Inflammatory macrophage (primary cell): ENCODE data around the gene SIK3.

Experiments used
- DNase-seq, 2 donors: peaks; one replicate each; pipeline ENCODE4 v3.0.0-alpha.2; 2020 to 2022

Gene SIK3

DNA sequence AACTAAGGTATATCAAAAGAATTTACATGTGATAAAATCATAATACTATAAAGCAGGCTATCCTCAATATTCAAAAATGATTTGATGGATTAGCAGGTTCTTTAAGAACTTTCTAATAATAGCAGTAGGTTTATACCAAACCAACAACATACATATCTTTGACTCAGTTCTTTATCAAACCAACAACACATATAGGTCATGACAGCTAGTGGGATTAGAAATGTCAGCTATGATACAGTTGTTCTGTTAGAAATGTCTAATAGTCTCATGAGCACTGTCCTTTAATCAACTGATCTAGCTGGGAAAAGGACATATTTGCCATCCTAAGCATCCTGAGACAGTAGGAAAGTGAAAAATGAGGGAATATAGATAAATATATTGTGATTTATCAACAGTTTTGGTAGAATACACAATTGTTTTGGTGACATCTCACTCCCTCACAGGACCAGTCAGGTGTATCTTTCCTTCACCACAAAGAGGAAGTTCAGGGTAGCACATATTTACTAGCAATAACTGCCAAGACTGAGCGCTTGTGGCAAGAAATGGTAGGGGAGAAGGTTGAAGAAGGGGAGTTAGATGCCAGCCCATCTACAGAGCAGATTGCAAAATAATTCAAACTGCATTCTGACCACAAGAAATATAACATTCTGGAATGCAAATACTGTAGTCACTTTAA lies 170.0 kb downstream of the SIK3 start:
- peak; percentile 11 to 26 for DNase-seq

DNA sequence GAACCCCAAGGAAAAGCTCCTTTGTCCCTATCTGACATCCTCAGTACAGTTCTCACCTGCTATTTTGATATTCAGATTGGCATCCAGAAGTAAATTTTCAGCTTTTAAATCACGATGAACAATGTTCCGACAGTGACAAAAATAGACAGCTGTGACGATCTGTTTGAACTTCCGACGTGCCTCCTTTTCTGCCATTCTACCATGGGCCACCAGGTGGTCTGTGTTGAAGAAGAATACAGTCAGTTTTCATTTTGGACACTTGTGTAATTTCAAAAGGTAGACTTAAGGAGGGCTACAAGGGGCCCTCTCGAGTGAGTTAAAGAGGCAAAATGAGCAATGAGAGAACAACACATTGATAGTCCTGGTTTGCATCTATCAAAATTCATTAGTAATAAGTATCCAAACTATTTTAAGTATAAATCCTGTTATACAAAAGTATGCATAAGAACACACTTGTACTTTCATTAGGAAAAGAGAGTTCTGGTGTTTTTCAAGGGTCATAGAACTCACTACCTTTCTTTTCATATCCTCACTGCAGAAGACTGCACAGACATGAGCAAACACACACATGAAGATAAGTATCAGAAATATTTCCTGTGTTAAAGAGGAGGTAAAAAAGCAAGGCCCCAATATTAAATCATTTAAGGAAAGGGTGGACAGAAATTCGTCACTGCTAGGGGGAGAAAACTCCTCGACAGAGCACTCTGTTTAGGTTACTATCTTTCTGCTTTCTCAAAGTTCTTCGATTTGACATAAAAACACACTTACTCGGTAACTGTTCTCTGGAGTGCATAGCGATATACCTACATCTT lies 170.9 kb downstream of the SIK3 start:
- no peak for DNase-seq

DNA sequence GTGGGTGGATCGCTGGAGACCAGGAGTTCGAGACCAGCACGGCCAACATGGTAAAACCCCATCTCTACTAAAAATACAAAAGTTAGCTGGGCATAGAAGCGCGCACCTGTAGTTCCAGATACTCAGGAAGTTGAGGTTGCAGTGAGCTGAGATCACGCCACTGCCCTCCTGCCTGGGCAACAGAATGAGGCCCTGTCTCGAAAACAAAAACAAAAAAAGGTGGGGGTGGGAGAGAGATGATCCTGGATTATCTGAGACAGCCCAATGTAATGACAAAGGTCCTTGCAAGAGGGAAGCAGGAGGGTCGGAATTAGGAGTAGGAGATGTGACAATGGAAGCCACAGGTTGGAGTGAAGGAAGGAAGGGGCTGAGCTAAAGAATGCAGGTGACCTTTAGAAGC lies 173.2 kb downstream of the SIK3 start:
- no peak for DNase-seq

DNA sequence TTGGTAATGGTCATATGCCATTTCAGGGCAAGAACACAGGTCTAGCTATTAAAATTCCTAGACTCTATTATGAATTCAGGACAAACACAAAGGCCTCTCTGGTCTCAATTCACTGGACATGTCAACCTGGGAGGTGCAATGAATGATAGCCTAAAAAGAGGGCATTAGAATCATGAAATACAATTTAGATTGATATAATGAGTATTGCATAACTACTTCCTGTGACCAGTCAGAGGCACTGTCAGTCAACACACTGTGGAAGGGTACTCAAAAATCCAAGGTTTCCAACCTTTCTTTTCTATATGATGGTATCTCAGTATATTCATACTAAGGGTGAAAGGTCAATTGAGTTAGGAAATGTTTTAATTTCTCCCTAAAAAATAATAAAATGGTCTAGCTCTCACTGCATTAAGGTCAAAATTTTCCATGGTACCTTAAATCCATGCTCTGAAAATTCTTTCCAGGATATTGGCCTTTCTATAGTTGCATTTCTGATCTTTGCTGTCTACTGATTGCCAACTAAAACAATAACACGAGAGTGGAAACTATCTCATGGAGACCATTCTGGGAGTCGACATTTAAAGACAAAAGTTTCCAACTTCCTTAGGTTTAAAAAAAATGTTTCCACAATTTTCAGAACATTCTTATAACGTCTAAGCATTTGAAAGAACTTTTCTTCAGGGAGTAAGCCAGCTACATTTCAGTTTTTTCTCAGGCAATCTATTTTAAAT lies 179.1 kb downstream of the SIK3 start:
- DNase-seq, result no peak

DNA sequence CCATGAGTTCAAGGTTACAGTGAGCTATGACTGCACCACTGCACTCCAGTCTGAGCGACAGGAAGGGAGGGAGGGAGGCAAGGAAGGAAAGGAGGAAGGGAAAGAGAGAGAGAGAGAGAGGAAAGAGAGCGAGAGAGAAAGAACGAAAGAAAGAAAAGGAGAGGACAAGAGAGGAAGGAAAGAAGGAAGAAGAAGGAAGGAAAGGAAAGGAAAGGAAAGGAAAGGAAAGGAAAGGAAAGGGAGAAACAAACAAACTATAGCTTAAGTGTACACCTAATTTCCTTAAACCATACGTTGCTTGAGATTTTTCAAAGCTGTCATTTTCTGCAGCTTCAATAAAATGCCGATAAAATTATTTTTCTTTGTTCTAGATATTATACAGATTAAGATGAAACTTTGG lies 180.6 kb downstream of the SIK3 start:
- no peak for DNase-seq

DNA sequence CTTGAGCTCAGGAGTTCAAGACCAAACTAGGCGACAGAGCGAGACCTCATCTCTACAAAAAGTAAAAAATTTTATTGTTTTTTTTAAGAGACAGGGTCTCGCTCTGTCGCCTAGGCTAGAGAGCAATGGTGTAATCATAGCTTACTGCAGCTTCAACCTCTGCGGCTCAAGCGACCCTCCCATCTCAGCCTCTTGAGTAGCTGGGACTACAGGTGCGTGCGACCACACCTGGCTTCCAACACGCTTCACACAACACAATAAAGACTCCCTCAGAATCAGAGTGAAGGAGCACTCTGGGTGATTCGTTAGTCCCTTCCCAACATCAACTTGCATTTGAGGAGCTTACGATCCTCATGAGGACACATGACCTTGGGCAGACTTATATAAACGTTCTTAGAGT lies 181.3 kb downstream of the SIK3 start:
- DNase-seq, result no peak

DNA sequence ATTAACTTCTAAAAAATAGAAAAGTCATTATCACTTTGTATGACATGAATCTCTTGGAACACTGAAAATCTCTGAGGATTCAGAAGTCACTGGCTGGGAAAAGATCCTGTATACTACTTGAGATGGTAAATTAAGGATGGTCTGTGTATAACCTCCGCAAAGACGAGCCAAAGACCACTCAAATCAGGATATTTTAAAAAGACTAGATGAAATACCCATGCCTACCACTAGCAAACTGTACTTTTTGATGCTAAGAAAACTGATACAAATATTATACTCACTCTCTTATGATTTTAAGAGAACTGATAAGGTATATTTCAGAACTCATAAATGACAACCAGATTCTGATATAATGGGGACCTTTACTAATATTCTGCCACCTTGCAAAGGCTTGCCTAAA lies 182.2 kb downstream of the SIK3 start:
- DNase-seq, result no peak

DNA sequence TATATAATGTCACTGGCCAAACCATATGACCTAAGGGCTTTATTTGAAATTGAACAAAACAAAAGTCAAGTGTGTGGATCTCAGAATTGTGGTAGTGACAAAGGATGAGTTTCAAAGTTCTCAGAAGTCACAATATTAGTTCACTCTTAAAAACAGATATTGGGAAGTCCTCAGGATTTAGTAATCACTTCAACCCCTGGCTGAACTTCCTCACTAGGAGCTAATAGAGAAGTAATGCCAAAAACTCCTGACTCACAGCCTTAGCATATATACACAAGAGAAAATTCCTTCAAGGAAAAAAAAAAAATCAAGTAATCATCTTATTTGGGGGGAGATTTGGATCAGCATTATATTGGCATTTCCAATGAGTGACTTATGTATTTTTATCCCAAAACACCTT lies 185.2 kb downstream of the SIK3 start:
- peak; percentile 87 to 93 for DNase-seq

DNA sequence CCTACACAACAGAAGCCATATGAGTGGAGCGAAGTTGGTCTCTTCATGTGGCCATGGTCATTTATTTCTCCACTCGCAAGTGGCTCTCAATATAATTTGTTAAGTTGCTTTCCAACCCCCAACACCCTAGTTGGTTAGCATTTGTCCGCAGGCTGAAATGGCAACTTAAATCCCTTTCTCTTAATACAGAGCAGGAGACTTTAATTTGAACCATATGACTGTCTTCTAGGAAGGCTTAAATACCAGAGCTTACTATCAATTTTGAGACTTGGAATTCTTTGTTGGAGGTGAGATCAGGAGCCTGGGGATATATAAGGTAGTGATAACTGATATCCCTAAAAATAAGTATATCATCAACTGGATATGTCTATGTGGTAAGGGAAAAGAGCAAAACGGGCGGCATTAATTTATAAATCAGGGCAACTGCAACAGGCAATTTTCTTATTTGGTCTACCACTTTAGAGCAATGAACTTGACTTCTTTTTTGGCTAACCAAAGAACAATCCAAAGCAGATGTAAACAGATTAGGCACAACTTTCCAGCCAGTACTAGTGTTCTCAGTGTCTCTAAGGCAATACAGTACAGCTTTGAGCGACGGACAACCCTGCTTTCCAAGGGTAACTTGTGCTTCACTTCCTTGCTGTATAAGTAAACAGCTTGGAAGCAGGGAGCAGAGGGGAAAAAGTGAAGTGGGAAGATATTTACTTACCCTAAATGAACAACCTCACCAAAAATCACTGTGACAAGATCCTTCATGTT lies 186.1 kb downstream of the SIK3 start:
- no peak for DNase-seq

DNA sequence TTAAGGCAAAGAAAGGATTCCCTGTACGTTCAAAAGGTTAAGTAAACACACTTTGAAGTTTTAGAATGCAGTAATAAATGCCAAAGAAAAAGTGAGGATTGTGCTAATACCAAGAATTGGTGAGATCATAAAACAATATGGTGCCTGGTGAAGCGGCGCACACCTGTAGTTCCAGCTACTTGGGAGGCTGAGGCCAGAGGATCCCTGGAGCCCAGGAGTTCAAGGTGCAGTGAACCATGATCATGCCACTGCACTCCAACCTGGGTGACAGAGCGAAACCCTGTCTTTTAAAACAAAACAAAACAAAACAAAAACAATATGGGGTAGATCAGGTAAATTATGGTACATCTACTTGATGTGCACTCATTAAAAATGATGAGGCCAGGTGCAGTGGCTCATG lies 187.4 kb downstream of the SIK3 start:
- no peak for DNase-seq

DNA sequence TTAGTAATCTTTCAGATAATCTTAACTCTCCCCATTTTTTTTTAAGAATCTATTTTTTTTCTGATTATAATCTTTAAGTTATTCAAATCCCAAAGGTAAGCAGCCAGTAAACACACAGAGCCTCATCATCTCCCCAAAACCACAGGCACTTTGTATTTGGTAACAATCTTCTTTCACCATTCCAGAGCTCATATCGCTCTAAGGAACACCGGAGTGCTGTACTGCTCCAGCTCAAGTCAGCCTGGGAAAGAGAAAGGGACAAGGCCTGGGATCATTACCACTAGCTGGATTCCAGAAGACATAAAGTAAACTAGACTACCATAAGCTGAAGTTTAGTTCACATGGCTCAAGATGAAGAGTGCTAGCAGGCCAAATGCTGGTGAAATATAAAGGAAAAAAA lies 187.8 kb downstream of the SIK3 start:
- no peak for DNase-seq

DNA sequence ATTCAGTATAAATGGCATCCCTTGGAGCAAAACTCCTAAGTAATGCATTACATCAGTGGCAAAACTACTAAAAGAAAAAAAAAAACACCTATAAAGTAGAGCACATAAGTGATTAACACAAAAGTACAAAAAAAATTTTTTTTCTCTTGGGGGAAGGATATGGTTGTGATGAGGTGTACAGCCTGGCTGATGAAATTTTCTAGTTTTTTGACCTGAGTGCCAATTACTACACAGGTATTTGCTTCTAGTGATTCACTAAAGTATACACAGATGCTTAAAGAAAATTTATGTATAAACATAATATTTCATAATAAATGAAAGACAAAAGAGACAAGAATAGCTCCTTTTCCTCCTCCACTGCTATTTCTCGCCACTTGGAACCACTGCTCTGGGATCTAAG lies 189.0 kb downstream of the SIK3 start:
- DNase-seq, result no peak

DNA sequence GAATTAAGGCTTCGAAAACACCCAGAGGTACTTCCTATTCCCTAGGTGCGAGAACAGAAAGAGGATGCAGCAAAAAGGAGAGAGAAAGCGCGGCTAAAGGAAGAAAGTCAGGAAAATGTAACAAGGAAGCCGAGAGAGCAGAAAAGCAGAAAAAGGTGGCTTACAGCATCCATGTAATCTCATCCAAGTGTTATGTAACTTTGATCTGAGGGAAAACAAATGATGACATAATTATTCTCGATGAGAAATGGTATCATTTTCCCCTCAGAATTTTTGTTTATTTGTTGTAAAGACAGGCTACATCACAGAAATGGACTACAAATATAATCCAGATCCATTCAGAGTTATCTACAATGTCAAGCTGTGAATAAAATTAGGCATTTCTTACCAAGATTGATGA lies 191.7 kb downstream of the SIK3 start:
- no peak for DNase-seq

DNA sequence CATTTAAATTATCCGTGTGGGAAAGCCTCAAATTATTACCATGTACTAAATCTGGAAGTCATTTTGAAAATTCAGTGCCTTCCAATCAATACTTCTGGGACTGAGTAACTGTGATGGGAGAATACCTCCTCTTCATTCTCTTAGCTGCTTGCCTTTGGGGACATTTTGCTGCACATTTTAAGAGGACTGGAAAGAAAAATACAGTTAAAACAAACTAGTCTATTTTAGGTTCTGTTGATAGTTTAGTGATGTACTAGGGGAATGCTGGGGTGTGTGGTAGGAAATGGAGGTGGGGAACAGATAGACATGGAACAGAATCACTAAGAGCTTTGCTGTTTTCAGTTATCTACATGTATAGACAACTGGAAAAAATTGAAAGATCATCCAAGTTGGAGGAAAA lies 195.1 kb downstream of the SIK3 start:
- no peak for DNase-seq

DNA sequence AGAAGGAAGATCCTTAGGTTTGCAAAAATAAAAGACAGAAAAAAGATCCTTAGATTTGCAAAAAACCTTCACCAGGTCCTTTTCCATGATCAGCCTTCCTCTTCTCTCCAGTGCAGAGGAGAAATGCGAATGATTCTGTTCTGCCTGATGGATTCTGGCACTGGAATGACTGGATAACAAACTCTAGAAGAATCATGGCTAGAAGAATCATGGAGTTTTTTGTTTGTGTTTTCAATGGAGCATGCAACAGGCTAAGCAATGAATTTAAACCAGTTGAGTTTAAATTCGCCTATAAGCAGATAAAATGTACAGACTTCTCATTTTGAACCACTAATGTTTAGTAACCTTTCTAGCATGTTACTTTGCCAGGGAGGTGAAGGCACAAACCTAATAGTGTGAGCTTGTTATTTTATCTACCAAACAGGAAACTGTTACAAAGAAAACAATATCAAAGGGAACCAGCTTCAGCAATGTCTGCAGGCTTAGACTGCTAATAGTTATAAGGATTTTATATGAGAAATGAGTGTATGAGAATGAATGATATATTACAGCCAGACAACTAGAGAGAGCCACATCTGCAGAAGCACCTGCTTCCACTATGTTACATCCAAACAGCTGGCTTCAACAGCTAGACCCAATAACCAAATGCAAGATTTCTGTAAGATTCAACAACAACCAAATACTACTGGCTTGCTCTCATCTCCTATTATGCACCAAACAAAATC lies 196.1 kb downstream of the SIK3 start:
- DNase-seq, result no peak

DNA sequence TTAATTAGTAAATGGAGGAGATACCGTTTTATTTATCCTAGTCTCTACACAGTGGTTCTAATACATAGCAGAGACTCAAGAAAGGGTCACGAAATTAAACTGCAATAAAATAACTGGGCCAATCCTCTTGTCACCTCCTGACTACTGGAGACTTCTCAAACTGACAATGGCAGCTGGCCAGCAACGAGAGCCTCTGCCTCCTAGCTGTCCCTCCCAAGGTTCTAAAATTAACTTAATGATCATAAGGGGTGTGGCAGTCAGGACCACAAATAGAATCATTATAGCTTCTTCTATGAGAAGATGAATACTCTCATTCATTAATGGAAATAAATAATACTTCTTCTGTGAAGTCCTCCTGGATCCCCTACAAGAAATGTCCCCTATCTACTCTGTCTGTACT lies 197.0 kb downstream of the SIK3 start:
- no peak for DNase-seq

DNA sequence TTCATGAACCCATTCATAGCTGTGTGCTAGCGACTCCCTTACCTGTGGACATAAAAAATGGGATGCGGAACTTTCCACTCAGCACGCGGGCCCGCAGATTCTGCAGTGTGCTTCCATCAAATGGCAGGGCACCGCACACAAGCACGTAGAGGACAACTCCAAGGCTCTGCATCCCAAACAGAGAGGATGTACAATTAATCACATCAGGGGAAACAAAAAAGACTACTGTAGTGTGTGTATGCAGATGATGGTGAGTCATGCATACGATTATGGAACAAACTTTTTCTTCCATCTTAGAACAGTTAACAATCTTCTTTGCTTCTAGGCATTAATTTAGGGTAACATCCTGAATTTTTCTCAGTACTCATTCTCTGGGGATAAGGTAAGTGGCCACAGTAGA lies 202.0 kb downstream of the SIK3 start:
- no peak for DNase-seq

DNA sequence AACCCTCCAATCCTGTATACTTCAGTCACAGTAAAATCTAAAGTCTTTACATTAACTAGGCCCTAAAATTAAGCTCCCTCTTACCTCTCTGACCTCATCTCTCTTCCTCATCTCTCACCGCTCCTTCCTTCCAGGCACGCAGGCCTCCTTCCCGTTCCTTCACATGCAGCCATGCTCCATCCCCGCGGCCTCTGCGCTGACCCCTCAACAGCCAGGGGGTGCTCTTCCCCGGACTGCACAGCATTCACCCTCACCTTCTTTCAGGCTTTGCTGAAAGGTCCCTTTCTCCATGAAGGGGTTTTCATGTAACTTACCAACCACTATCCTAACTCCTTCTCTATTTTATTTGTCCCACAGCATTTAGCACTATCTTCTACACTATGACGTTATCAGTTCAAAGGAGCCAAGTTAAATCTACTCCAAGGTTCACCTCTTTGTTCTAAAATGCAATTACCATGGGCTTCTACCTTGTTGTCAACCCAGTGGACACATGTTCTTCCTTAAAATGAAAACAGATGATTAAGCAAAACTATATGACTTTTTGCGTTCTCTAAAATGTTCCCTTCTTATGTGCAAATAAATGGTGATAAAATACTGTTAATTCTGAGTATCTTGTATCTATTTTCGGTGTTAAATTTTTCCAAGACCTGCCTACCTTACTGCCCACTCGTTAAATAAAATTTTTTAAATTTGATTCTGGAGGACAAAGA lies 203.0 kb downstream of the SIK3 start:
- DNase-seq, result peak; percentile 13 to 27

DNA sequence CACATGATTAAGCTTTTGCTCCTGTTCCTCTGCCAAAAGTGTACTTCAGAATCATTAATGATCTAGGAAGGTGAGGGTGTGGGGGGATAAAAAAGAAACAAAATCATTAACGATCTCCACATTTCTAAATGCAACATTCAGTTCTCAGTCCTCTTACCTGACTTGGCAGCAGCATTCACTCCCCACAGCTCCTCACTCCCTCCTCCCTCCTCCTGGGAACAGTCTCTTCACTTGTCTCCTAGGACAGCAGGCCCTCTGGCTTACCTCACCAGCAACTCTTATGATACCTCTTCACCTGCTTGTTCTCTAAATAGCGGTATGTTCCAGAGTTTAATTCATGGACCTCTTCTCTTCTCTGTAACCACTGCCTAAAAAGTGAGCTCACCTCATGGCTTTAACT lies 204.3 kb downstream of the SIK3 start:
- no peak for DNase-seq

DNA sequence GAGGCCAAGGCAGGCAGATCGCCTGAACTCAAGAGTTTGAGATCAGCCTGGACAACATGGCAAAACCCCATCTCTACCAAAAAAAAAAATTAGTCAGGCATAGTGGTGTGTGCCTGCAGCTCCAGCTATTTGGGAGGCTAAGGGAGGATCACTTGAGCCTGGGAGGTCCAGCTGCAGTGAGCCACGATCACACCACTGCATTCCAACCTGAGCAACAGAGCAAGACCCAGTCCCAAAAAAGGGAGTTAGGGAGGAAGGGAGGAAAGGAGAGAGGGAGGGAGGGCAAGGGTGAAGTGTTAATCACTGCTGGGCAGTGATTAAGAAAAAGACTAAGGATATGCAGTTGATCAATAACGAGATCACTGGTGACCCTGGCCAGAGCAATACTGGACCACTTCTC lies 204.8 kb downstream of the SIK3 start:
- DNase-seq, result no peak

DNA sequence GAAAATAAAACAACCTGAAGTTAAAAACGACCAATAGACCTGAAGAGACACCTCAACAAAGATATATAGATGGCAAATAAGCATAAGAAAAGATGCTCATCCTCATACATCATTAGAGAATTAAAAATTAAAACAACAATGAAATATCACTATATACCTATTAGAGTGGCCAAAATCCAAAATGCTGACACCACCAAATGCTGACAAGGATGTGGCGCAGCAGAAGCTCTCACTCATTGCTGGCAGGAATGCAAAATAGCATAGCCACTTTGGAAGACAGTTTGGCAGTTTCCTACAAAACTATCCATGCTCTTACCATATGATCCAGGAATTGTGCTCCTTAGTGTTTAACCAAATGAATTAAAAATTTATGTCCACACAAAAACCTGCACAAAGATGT lies 205.9 kb downstream of the SIK3 start:
- no peak for DNase-seq

DNA sequence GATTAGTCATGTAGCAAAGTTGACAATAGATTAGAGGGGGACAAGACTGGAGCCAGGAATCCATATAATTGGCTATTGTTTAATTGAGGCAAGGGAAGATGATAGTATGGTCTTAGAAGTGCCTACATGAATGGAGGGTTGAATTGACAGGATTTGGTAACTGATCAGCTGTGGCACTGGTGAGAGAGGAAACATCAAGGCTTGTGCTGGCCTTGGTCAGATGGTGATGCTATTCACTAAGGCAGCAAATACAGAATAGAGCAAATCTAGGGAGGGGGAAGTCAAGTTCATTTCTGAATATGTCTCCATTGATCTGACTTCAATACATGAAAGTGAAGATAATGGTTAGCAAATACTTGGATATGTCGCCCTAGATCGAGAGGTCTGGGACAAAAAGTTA lies 206.5 kb downstream of the SIK3 start:
- DNase-seq, result no peak
